GM18526 (cell line): ENCODE measurements around the gene RASGRP3.

Source experiments
- POLR2A ChIP-seq: IDR thresholded peaks from 3 replicates; pipeline ENCODE4 v1.6.1; 2011; ENCODE audit not compliant: insufficient read length; ENCODE audit errors: extremely low read depth

The RASGRP3 gene

DNA sequence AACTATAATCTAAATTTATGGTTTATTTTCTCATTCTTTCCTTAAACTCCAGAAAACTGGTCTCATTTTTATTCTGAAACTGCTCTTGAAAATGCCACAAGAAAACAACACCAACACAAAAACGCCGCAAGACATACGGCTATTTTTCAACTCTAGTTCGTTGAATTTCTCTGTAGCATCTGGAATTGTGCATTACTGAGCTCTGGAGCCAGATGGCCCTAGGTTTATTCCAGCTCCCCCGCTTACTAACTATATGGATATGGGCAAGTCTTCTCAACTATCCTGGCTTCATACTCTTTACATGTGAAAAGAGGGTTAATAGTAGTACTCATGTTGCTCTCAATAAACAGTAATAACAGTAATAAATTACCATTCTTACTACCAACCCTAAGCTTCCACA is 102.8 kb downstream of the RASGRP3 start:
- no peak for TF ChIP-seq POLR2A

DNA sequence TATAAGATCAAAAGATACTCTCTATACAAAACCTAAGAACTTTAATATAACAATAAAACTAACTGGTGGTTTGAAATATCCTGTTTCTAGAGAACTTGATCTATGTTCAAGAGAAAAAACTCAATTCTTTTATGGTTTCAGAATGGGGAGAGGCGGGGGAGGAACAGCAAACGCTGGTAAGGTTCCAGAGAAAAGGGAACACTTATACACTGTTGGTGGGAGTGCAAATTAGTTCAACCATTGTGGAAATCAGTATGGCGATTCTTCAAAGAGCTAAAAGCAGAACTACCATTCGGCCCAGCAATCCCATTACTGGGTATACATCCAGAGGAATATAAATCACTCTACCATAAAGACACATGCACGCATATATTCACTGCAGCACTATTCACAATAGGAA is 105.4 kb downstream of the RASGRP3 start:
- no peak for TF ChIP-seq POLR2A

- TF ChIP-seq POLR2A: no peak
Observed at GRCh38 chr2:33583194-33583938, 106.9 kb downstream of the RASGRP3 start.

DNA sequence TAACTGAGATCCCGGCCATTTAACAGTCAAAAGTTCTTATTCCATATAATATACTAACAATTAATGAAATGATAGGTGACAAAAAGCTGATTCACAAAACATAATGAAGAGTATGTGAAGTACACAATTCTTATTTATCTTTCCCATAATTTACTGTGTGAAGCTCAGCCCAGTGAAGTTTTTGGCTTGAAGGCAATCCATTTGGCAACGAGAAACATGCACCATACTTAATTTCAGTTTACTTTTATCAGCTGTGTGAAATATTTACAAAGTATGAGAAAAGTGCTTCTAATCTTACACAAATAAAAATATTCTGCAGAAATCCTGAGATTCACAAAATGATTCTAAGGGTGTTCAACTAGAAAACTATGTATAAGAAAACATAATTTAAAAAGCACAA is 110.3 kb downstream of the RASGRP3 start:
- TF ChIP-seq POLR2A: no peak

- no peak for TF ChIP-seq POLR2A
Observed at GRCh38 chr2:33588232-33588631, 111.8 kb downstream of the RASGRP3 start.

GRCh38 chr2:33589444-33589843 is 113.0 kb downstream of the RASGRP3 start:
- TF ChIP-seq POLR2A: no peak

DNA sequence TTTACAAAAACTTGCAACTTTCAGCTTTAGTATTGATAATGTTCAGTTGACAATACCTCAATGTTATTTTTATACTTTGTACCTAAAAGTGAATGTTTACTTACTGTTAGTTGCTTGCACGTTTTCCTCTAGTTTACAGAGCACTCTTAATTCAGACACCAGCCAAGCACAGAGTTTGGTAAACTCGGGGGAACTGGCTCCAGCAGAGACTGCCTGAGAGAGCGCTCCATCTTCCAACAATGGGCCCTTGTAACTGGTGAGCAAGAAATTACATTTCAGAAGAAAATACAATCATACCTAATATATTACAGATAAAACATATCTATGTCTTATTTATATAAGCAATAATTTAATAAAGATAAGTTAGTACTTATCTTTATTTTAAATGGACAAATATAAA is 118.9 kb downstream of the RASGRP3 start:
- no peak for TF ChIP-seq POLR2A

GRCh38 chr2:33597026-33597425 is 120.6 kb downstream of the RASGRP3 start:
- TF ChIP-seq POLR2A: no peak

GRCh38 chr2:33598561-33599174 is 122.2 kb downstream of the RASGRP3 start:
- TF ChIP-seq POLR2A: no peak

DNA sequence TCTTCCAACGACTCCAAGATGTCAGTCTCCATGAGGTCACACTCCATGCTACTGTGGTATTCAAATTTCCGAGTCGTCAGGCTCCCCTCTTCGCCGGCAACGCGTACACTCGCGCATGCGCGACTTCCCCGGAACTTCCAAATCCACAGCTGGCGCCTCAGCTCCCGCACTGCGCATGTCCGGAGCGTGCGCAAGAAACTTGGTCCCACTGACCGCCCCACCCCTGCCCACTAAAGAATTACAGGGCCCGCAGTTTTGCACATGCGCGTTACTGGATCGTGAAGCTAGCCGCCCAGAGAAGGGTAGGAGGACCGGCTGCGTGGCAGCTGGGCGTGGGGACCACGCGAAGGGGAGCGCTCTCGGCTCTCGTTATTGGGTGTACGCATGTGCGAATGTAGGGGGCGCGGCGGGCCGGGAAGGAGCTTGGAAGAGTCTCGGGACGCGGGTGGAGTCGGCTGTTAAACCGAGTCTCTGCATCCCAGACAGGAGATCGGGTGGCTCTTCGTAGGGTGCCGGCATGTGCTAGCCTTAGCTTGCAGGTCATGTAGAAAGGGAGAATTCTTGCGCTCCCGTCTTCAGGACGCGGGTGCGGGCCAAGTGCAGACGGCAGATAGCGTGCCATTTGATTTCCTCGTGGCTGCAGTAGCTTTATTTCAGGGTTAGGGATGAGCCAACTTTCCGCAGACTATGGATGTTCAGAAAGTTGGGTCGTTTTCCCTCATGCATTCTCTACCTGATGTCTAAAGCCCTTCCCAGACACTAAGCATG is 122.9 kb downstream of the RASGRP3 start, which contains the start of gene FAM98A:
TSS of gene FAM98A (minus strand) at position 125 of the 768 bp plus-strand sequence. CDS start at position 47, 78 bp downstream.
- peak; percentile 59 for TF ChIP-seq POLR2A

DNA sequence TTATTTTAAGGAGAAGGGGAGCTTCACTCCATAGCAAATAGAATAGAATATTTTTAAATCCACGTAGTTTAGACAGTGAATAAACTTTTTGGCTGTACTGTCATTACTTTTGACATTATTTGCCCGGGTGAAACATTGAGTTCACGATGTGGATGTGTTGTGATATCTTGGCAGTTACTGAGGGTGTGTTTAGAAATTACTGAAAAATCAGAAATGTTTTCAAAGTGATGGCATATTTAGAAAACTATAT is 123.4 kb downstream of the RASGRP3 start:
- no peak for TF ChIP-seq POLR2A

- no peak for TF ChIP-seq POLR2A
Observed at GRCh38 chr2:33602201-33602830, 125.9 kb downstream of the RASGRP3 start.

DNA sequence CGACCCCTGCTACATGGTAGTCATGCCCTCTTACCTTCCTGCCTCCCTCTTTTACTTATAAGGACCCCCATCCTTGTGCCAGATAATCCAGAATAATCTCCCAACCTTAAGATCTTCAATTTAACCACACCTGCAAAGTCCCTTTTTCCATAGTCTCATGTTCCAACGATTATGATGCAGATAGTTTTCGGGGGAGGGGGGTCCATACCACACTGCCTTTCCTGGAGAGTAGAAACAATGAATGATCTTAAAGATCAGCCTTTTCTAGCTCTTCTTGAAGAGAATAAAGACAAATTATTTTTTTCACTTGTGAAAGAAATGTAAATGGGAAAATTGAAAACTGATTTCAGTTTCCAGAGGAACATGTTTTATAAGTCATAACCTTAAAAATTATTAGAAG is 127.0 kb downstream of the RASGRP3 start:
- TF ChIP-seq POLR2A: no peak

GRCh38 chr2:33605056-33605455 is 128.6 kb downstream of the RASGRP3 start:
- no peak for TF ChIP-seq POLR2A

- no peak for TF ChIP-seq POLR2A
Observed at GRCh38 chr2:33606100-33606499, 129.7 kb downstream of the RASGRP3 start.

DNA sequence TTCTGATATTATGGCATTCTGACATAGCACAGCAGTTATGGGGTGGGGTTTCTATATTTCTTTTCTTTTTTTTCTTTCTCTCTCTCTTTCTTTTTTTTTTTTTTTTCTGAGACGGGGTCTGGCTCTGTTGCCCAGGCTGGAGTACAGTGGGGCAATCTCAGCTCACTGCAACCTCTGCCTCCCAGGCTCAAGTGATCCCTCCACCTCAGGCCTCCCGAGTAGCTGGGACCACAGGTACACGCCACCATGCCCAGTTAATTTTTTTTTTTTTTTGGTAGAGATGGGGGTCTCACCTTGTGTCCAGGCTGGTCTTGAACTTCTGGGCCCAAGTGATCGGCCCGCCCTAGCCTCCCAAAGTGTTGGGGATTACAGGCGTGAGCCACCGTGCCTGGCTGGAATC is 130.2 kb downstream of the RASGRP3 start:
- TF ChIP-seq POLR2A: no peak
